ENCODE data around the gene RPL27.
"Not testable (repeated sequence)": the region's sequence is repeated elsewhere in the genome, so short reads cannot be mapped to it uniquely, and the experiment has no call there.

RPL27 gene

GRCh38 chr17:42997984-42998938, at the start of gene RPL27:
Gene RPL27, plus strand, starts transcription at chr17:42998419. Its CDS starts 332 bp downstream, at chr17:42998751.
- peak; percentile 100 for DNase-seq (ENCODE audit: low spot score)

GRCh38 chr17:42950044-42950783, 48.0 kb upstream of the RPL27 start:
- no peak for DNase-seq (ENCODE audit: low spot score)

GRCh38 chr17:42953669-42954068, 44.5 kb upstream of the RPL27 start:
- no peak for DNase-seq (ENCODE audit: low spot score)

GRCh38 chr17:42964161-42964932, 33.9 kb upstream of the RPL27 start, which contains the start of gene AARSD1:
Gene AARSD1, minus strand, starts transcription at chr17:42964454. Its CDS starts 14 bp downstream, at chr17:42964440.
- peak; percentile 95 for DNase-seq (ENCODE audit: low spot score)

GRCh38 chr17:42967925-42968324, 30.3 kb upstream of the RPL27 start:
- DNase-seq (ENCODE audit: low spot score), result no peak

GRCh38 chr17:42969001-42969581, 29.1 kb upstream of the RPL27 start:
- no peak for DNase-seq (ENCODE audit: low spot score)

GRCh38 chr17:42971589-42971988, 26.6 kb upstream of the RPL27 start:
- no peak for DNase-seq (ENCODE audit: low spot score)

- DNase-seq (ENCODE audit: low spot score), result not testable (repeated sequence)
These were observed 24.9 kb upstream of the RPL27 start for GRCh38 chr17:42973323-42973722.

GRCh38 chr17:42975265-42975664, 23.0 kb upstream of the RPL27 start:
- no peak for DNase-seq (ENCODE audit: low spot score)

GRCh38 chr17:42975701-42976100, 22.5 kb upstream of the RPL27 start:
- DNase-seq (ENCODE audit: low spot score), result not testable (repeated sequence)

- DNase-seq (ENCODE audit: low spot score), result no peak
These were observed 18.5 kb upstream of the RPL27 start, which contains the start of gene PTGES3L for GRCh38 chr17:42979511-42980273. Gene PTGES3L, minus strand, starts transcription at chr17:42980080. Its CDS starts 27 bp downstream, at chr17:42980053.

GRCh38 chr17:42980274-42980765, 17.9 kb upstream of the RPL27 start, which contains the start of gene RUNDC1:
Gene RUNDC1, plus strand, starts transcription at chr17:42980565. Its CDS starts 12 bp downstream, at chr17:42980577.
- DNase-seq (ENCODE audit: low spot score), result peak; percentile 87

GRCh38 chr17:42980766-42981397, 17.3 kb upstream of the RPL27 start:
- DNase-seq (ENCODE audit: low spot score), result peak; percentile 72

GRCh38 chr17:42982266-42982665, 16.0 kb upstream of the RPL27 start:
- no peak for DNase-seq (ENCODE audit: low spot score)

GRCh38 chr17:42985225-42985624, 13.0 kb upstream of the RPL27 start:
- no peak for DNase-seq (ENCODE audit: low spot score)

- DNase-seq (ENCODE audit: low spot score), result no peak
These were observed 9.1 kb upstream of the RPL27 start for GRCh38 chr17:42989141-42989540.

GRCh38 chr17:42989726-42990652, 8.2 kb upstream of the RPL27 start:
- no peak for DNase-seq (ENCODE audit: low spot score)

GRCh38 chr17:42991471-42991870, 6.7 kb upstream of the RPL27 start:
- no peak for DNase-seq (ENCODE audit: low spot score)

- no peak for DNase-seq (ENCODE audit: low spot score)
These were observed 5.3 kb upstream of the RPL27 start for GRCh38 chr17:42992872-42993271.

All from cerebellar cortex (tissue), 1 donor.